Activated T-helper 9 cell treated with anti-CD3 and anti-CD28 coated beads, Interleukin-2, amount 50 U/mL, for 16 hours (primary cell): ENCODE data around the gene ZNRF3.
"Not testable (repeated sequence)": the region's sequence is repeated elsewhere in the genome, so short reads cannot be mapped to it uniquely, and the experiment has no call there.

Source experiments
- DNase-seq: peaks from one replicate; pipeline ENCODE4 v3.0.0-alpha.2; 2020; ENCODE audit warnings: low read depth

ZNRF3 gene

GRCh38 chr22:29039148-29039547, 155.8 kb downstream of the ZNRF3 start:
- DNase-seq = no peak

- not testable (repeated sequence) for DNase-seq
These were observed 156.3 kb downstream of the ZNRF3 start for GRCh38 chr22:29039684-29040083.

DNA sequence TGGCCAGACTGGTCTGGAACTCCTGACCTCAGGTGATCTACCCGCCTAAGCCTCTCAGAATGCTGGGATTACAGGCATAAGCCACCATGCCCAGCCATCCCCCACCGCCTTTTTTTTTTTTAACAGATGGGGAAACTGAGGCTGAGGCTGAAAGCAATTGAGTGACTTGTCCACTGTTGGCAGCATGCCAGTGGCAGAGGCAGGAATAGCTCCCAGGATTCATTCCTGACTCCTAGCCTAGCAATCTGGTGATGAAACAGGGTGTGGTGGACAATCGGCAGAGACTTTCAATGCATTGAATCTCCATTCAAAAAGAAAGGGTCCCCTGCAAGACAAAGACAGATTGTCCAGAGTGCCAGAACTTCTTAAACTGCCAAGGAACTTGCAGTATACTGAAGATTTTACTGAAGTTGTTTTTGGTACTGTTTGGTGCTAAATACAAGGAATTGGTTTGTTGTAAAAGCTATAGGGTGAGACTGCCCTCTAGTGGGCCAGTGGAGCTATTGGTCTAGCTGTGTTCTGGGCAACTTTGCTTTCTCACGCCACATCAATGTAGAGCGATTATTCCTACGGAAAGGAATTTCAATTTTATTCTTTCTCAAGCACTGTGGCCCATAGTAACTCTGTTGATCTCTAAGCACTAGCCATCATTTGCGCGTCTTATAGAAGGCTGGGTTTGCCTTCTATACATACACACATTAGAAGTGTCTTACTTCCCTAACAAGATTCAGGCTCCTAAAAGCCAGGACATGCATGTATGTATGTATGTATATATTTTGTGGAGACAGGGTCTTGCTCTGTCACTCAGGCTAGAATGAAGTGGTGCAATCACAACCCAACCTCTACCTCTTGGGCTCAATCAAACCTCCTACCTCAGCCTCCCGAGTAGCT, 157.3 kb downstream of the ZNRF3 start:
- DNase-seq = peak; percentile 31

GRCh38 chr22:29041408-29041807, 158.0 kb downstream of the ZNRF3 start:
- DNase-seq = no peak

DNA sequence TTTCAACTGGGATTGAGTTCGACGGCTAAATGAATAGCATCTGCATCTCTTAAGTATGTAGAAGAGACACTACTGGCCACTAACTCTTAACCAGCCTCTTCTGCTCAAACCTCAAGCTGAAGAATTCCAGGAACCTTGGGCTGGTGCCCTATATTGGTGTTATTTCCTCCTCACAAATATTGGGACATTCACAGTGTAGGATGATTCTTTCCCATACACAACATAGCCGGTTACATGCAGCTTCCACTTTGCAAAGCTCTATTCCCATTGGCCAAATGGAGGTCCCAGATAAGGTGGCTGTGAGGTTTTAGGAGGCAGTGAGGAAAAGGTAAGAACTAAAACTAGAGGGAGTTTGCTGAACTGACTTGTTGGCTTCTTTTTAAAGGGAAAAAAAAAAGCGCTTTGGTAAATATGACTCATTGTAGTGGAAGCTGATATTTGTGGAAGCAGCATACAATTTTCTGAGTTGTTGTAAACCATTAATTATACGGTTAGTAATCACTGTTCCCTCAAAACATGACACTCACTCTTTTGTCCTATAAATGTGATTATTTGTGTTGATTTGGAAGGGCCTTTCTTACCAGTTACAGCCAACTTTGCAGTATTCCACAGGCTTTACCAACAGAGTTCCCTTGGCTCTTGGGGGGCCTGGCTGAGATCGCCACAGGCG, 160.7 kb downstream of the ZNRF3 start:
- no peak for DNase-seq

GRCh38 chr22:29044657-29045176, 161.3 kb downstream of the ZNRF3 start:
- DNase-seq = no peak

- DNase-seq = no peak
These were observed 165.7 kb downstream of the ZNRF3 start for GRCh38 chr22:29048822-29049654.

- DNase-seq = no peak
These were observed 166.4 kb downstream of the ZNRF3 start for GRCh38 chr22:29049655-29050263.

GRCh38 chr22:29050457-29050856, 167.1 kb downstream of the ZNRF3 start:
- no peak for DNase-seq

- no peak for DNase-seq
These were observed 169.8 kb downstream of the ZNRF3 start for GRCh38 chr22:29053048-29053702.

DNA sequence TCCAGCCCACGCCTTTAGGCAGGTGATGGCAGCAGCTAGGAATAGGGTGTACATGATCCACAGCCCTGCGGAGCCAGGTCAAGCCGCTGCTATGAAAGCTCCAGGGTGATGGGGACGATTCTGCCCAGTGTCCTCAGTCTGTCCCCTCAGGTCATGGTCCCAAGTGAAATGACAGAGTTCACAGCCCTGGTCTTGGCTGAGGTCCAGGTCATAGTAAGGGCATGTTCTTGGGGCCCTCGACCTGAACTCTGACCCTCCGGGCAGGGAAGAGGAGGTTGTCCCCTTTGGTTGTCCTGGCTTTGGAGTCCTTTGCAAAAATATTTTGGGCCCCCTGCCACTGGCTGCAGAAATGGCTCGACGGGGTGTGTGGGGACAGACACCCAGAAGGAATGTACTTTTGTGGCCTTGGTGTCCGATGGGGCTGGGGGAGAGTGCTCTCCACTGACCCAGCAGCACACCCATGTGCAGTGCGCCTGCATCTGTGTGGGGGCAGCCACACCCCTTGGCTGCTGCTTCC, 170.9 kb downstream of the ZNRF3 start:
- DNase-seq = no peak

- DNase-seq = no peak
These were observed 171.9 kb downstream of the ZNRF3 start for GRCh38 chr22:29055192-29055830.

DNA sequence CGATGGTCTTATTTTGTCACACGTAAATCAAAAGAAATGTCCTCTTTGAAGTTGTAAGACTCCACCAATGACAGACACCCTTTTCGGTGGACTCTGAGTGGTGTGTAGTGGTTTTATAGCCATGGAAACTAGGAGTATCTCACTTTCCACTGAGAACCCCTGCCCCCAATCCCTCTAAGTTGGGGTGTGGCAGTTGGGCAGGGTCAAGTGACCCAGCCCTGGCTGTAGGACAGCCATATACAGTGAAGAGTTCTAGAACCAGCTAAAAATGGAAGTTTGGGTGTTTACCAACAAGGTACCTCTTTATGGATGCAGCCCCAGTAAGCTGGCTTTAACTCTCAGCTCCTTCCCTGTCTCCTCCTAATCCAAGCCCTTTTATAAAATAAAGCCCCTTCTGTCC, 173.1 kb downstream of the ZNRF3 start:
- DNase-seq = no peak

GRCh38 chr22:29060251-29060869, 177.0 kb downstream of the ZNRF3 start:
- DNase-seq = no peak

DNA sequence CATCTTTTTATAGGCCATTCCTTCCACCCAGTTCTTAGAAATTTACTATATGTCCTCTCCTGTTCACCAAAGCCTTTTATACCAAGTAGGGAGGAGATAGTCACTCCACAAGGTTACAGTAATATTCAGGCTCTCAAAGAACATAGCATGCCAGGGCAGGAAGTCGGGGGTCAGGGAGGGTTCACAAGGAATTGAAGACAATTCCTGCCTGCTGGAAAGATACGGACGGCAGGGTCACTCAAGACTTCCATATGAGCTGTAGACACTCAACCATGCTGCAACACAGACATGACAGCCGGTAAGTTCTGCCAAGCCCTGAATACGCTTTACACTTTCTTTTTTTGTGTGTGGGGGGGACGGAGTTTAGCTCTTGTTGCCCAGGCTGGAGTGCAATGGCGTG, 177.6 kb downstream of the ZNRF3 start:
- DNase-seq = no peak

- no peak for DNase-seq
These were observed 178.4 kb downstream of the ZNRF3 start, which contains the start of gene C22orf31 for GRCh38 chr22:29061773-29062172. Gene C22orf31 (minus strand): TSS chr22:29061831. CDS start chr22:29061792, 39 bp downstream.

GRCh38 chr22:29062286-29062821, 179.0 kb downstream of the ZNRF3 start:
- DNase-seq = no peak

DNA sequence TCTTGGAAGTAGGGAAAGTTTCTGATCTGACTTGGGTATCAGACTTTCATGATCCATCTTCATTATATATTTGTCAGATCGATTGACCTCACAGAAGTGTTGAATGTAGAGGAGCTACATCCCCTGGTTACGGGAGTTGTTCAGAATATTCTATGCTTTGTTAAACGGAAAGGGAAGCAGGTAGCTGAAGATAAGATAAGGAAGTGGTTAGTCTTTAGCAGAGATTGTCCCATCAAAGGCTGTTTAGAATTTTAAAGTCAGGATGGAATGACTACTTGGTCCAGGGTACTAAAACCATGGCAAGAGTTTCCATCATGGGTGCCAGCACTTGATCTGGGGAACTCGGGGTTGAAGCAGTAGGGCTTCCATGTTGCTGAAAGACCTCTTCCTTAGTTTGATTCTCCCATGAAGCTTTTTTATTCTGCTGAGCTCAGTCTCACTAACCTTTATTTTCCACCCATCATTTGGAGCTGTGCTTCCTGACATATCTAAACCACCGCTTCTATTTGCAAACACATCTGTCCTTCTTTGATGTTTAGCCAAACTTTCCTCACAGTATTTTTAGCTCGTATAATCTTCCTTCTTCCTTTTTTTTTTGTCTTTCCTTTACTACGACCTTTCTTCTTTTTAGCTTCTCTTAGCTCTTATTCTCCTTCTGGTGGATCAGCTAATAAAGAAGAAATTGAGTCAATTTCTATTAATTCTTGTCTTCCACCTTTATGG, 182.3 kb downstream of the ZNRF3 start:
- no peak for DNase-seq

- DNase-seq = no peak
These were observed 186.1 kb downstream of the ZNRF3 start for GRCh38 chr22:29069463-29069862.
